Neural progenitor cell (in vitro differentiated cells): ENCODE data around the gene RDM1. TPM values are rescaled to one million over a fixed set of nuclear protein-coding genes. Genes with fewer than 3 reads are reported as not detected.

Experiments
- DNase-seq: peaks from one replicate; pipeline ENCODE4 v3.0.0-alpha.2; 2016; ENCODE audit warnings: low spot score
- H2AFZ ChIP-seq: fragments of 200-600 bp; sonication (generic); replicated peaks from 2 replicates; pipeline ENCODE4 v1.6.1; 2016; ENCODE audit warnings: antibody characterized with exemption
- H3F3A ChIP-seq: fragments of 200-600 bp; sonication (generic); 2 replicates; pipeline ENCODE4 v1.6.1; 2016; ENCODE audit warnings: antibody characterized with exemption, low read depth
- H3K27ac ChIP-seq: fragments of 200-600 bp; sonication (generic); 2 replicates; pipeline ENCODE4 v1.5.1; 2016; ENCODE audit warnings: mild to moderate bottlenecking
- H3K27me3 ChIP-seq: fragments of 200-600 bp; sonication (generic); 2 replicates; pipeline ENCODE4 v1.6.1; 2016; ENCODE audit warnings: mild to moderate bottlenecking, moderate library complexity
- H3K36me3 ChIP-seq: fragments of 200-600 bp; sonication (generic); 2 replicates; pipeline ENCODE4 v1.5.1; 2016
- H3K4me1 ChIP-seq: fragments of 200-600 bp; sonication (generic); 2 replicates; pipeline ENCODE4 v1.6.1; 2016; ENCODE audit warnings: mixed run types
- H3K4me2 ChIP-seq: fragments of 200-600 bp; sonication (generic); 2 replicates; pipeline ENCODE4 v1.6.1; 2016
- H3K4me3 ChIP-seq: fragments of 200-600 bp; sonication (generic); 2 replicates; pipeline ENCODE4 v1.5.1; 2016
- H3K79me2 ChIP-seq: fragments of 200-600 bp; sonication (generic); 2 replicates; pipeline ENCODE4 v1.6.1; 2016; ENCODE audit warnings: low read depth
- H3K9ac ChIP-seq: fragments of 200-600 bp; sonication (generic); 2 replicates; pipeline ENCODE4 v1.6.1; 2016
- H3K9me3 ChIP-seq: fragments of 200-600 bp; sonication (generic); 2 replicates; pipeline ENCODE4 v1.5.1; 2016; ENCODE audit warnings: low read depth
- H4K20me1 ChIP-seq: fragments of 200-600 bp; sonication (generic); 2 replicates; pipeline ENCODE4 v1.6.1; 2016; ENCODE audit warnings: low read depth
- H3K27ac Mint-ChIP-seq: 3 replicates; pipeline ENCODE4 v1.8.0; 2021; ENCODE audit warnings: mixed read lengths
- H3K27me3 Mint-ChIP-seq: 2 replicates; pipeline ENCODE4 v1.8.0; 2022; ENCODE audit warnings: low read depth, mild to moderate bottlenecking, inconsistent platforms, moderate library complexity, mixed read lengths; ENCODE audit not compliant: insufficient read depth
- H3K36me3 Mint-ChIP-seq: 3 replicates; pipeline ENCODE4 v1.8.0; 2021; ENCODE audit warnings: mixed read lengths
- H3K4me1 Mint-ChIP-seq: 3 replicates; pipeline ENCODE4 v1.8.0; 2021; ENCODE audit warnings: mixed read lengths
- H3K4me3 Mint-ChIP-seq: 3 replicates; pipeline ENCODE4 v1.8.0; 2021; ENCODE audit warnings: mild to moderate bottlenecking, moderate library complexity, mixed read lengths
- H3K9me3 Mint-ChIP-seq: 3 replicates; pipeline ENCODE4 v1.8.0; 2020; ENCODE audit warnings: mixed read lengths
- EZH2 ChIP-seq: fragments of 200-600 bp; sonication (generic); IDR thresholded peaks from 2 replicates; pipeline ENCODE4 v1.6.1; 2017; ENCODE audit warnings: antibody characterized with exemption, mild to moderate bottlenecking, moderate library complexity
- EZH2phosphoT487 ChIP-seq: fragments of 200-600 bp; sonication (generic); IDR thresholded peaks from 2 replicates; pipeline ENCODE4 v1.6.1; 2017; ENCODE audit warnings: antibody characterized with exemption
- total RNA-seq: library from RNA; depleted of rRNA; stranded (reverse); fragments of >200 nt; gene quantifications from 2 replicates; pipeline ENCODE4 v1.2.3, GENCODE V29; 2015; ENCODE audit warnings: low replicate concordance
- TF ChIP-seq, protein P1 (sequence below): fragments of 200-600 bp; sonication (generic); IDR thresholded peaks from 2 replicates; pipeline ENCODE4 v1.5.1; 2017; ENCODE audit warnings: antibody characterized with exemption, mild to moderate bottlenecking

RDM1 gene
- total RNA-seq, 1 donor from 2014 or later = 28.8 TPM

DNA sequence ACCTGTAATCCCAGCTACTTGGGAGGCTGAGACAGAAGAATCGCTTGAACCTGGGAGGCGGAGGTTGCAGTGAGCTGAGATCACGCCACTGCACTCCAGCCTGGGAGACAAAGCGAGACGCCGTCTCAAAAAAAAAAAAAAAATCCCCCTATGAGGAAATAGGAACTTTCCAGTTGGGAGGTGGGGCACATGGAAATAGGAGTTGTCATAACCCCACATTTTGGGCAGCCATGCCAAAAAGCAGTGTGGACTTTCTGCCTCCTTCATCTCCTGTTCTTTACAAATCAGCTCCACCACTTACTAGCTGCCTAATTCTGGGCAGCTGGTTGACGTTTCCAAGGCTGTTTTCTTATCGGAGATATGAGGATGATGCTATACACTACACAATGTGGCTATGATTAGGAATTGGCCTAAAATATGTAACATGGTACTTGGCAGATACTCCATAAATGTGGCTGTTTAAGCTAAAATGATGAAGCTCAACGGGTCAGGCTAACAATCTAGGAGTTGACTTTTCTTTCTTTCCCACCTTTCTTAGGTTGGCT is 28.9 kb downstream of the RDM1 start:
- DNase-seq = no peak
- no peak overlapping the region for H3K9ac ChIP-seq

DNA sequence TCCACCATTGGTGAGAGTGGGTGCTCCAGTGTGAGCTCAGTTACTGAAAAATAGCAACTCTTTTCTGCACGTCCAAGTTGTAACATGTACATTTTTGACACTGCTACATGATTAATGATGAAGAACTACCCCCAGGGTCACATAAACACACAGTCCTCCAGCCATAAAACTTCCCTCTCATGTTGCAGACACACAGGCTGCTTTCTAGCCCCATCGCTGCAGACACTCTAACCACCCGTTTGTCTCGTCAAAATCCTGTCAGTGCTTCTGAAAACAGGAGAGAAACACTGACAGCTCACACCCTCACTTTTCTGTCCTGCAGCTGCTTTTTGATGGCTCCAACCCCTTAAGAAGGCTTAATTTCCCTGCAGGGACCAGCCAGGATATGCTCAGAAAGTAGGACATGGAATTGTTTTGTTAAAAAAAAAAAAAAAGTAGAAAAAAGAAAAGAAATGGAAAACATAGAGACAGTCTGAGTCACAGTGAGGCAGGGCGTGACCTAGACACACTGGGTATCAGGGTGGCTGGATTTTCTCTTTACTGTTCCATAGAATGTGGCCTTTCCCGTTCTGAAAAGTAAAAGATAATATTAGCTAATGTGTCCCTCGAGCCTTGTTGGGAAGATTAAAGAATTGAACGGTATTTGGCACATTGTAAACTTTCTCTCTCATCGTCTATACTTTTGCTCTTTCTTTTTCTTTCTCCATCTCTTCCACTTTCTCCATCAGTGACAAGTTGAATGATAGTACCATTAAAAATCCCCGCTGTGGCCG is 29.7 kb downstream of the RDM1 start:
- H3F3A ChIP-seq = no peaks in the 10 kb centered on the region
- no peaks in the 10 kb centered on the region for H3K79me2 ChIP-seq
- no peak for DNase-seq
- H3K9me3 ChIP-seq = no peaks in the 10 kb centered on the region
- H3K9ac ChIP-seq = no peak overlapping the region
- H3K4me1 ChIP-seq = no peaks in the 10 kb centered on the region
- H3K4me2 ChIP-seq = no peak overlapping the region
- peaks cover 2% of the 10 kb centered on the region for H3K27me3 Mint-ChIP-seq
- H3K4me1 Mint-ChIP-seq = peaks cover 11% of the 10 kb centered on the region
- no peak overlapping the region for H2AFZ ChIP-seq
- H3K9me3 Mint-ChIP-seq = no peaks in the 10 kb centered on the region
- H4K20me1 ChIP-seq = no peaks in the 10 kb centered on the region
- no peaks in the 10 kb centered on the region for H3K27me3 ChIP-seq
- H3K36me3 ChIP-seq = no peaks in the 10 kb centered on the region
- H3K36me3 Mint-ChIP-seq = no peaks in the 10 kb centered on the region
- H3K4me3 Mint-ChIP-seq = no peak overlapping the region
- H3K27ac ChIP-seq = no peak overlapping the region
- no peak for TF ChIP-seq EZH2
- TF ChIP-seq, protein P1, sequence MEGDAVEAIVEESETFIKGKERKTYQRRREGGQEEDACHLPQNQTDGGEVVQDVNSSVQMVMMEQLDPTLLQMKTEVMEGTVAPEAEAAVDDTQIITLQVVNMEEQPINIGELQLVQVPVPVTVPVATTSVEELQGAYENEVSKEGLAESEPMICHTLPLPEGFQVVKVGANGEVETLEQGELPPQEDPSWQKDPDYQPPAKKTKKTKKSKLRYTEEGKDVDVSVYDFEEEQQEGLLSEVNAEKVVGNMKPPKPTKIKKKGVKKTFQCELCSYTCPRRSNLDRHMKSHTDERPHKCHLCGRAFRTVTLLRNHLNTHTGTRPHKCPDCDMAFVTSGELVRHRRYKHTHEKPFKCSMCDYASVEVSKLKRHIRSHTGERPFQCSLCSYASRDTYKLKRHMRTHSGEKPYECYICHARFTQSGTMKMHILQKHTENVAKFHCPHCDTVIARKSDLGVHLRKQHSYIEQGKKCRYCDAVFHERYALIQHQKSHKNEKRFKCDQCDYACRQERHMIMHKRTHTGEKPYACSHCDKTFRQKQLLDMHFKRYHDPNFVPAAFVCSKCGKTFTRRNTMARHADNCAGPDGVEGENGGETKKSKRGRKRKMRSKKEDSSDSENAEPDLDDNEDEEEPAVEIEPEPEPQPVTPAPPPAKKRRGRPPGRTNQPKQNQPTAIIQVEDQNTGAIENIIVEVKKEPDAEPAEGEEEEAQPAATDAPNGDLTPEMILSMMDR = no peak
- TF ChIP-seq EZH2phosphoT487 = no peak
- no peak overlapping the region for H3K27ac Mint-ChIP-seq
- no peak overlapping the region for H3K4me3 ChIP-seq

More for the DNA sequence above, 28.9 kb downstream of the RDM1 start:
- TF ChIP-seq, protein P1 = no peak
- no peak for TF ChIP-seq EZH2phosphoT487
- TF ChIP-seq EZH2 = no peak
- no peaks in the 10 kb centered on the region for H3F3A ChIP-seq
- H3K27me3 Mint-ChIP-seq = peaks cover 2% of the 10 kb centered on the region
- H3K27ac Mint-ChIP-seq = no peak overlapping the region
- no peak overlapping the region for H3K4me3 Mint-ChIP-seq
- no peaks in the 10 kb centered on the region for H3K9me3 ChIP-seq
- no peaks in the 10 kb centered on the region for H3K36me3 ChIP-seq
- H3K4me2 ChIP-seq = no peak overlapping the region
- no peaks in the 10 kb centered on the region for H3K79me2 ChIP-seq
- no peaks in the 10 kb centered on the region for H3K36me3 Mint-ChIP-seq
- H3K27ac ChIP-seq = no peak overlapping the region
- H2AFZ ChIP-seq = no peak overlapping the region
- H3K4me1 ChIP-seq = no peaks in the 10 kb centered on the region
- H3K27me3 ChIP-seq = no peaks in the 10 kb centered on the region
- H3K4me3 ChIP-seq = no peak overlapping the region
- H3K4me1 Mint-ChIP-seq = peaks cover 11% of the 10 kb centered on the region
- no peaks in the 10 kb centered on the region for H4K20me1 ChIP-seq
- no peaks in the 10 kb centered on the region for H3K9me3 Mint-ChIP-seq

DNA sequence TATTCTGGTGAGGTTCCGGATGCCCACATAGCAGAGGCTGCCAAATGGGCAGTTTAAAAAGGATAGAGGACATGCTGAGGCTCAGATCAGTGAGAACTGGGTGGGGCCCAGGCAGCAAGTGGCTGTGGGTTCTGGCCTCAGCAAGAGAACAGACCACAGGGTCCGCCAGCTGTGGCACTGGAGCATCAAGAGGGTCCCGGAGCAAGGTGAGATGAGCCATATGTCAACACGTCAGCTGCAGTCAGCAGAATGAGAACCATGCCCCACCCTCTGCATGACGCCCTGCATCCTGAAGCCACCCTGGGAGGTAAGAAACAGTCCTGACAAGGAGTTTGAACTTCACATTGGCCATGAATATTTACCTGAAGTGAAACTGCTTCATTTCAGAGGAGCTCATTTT is 30.3 kb downstream of the RDM1 start:
- Mint-ChIP-seq H3K4me3 (no peak overlapping the region), H3K27ac (no peak overlapping the region), H3K4me1 (peaks cover 11% of the 10 kb centered on the region), H3K36me3 (no peaks in the 10 kb centered on the region), H3K27me3 (peaks cover 2% of the 10 kb centered on the region), H3K9me3 (no peaks in the 10 kb centered on the region)
- Histone ChIP-seq H3K36me3 (no peaks in the 10 kb centered on the region), H3K27me3 (no peaks in the 10 kb centered on the region), H3K27ac (no peak overlapping the region), H3F3A (no peaks in the 10 kb centered on the region), H3K4me2 (no peak overlapping the region), H4K20me1 (no peaks in the 10 kb centered on the region), H3K9ac (no peak overlapping the region), H3K4me1 (no peaks in the 10 kb centered on the region), H3K79me2 (no peaks in the 10 kb centered on the region), H2AFZ (no peak overlapping the region), H3K9me3 (no peaks in the 10 kb centered on the region), H3K4me3 (no peak overlapping the region)
- no peak for DNase-seq
- no peak for TF ChIP-seq EZH2
- TF ChIP-seq, protein P1 = no peak
- TF ChIP-seq EZH2phosphoT487 = no peak
